HG03575 (cell line): ENCODE data around the gene TVP23A.
A peak's percentile ranks its signal among the peaks of the same experiment; 100 is the strongest.
"Not testable (repeated sequence)": the region's sequence is repeated elsewhere in the genome, so short reads cannot be mapped to it uniquely, and the experiment has no call there.

Source experiments
- ATAC-seq: cut with Tn5 transposase; IDR thresholded peaks from one replicate; pipeline ENCODE4 v1.9.1; 2021; ENCODE audit not compliant: unreplicated experiment, insufficient number of reproducible peaks, low FRiP score; ENCODE audit errors: extremely low read depth

TVP23A gene

DNA sequence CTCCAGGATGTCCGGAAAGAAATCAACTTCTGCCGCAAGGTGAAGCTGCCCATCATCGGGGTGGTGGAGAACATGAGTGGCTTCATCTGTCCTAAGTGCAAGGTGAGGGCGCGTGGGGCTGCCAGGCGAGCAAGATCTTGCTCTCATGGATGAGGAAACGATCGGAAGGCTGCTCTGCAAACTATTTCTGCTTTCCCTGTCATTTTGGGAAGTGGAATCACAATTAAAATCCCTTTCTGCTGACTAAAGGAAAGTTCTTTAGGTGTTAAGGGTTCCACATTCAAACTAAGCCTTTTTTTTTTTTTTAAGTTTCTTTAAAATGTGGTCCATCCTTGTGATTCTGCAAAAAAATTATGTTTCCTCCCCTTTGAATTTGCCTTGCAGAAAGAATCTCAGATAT lies 57.2 kb downstream of the TVP23A start:
- no peak for ATAC-seq

DNA sequence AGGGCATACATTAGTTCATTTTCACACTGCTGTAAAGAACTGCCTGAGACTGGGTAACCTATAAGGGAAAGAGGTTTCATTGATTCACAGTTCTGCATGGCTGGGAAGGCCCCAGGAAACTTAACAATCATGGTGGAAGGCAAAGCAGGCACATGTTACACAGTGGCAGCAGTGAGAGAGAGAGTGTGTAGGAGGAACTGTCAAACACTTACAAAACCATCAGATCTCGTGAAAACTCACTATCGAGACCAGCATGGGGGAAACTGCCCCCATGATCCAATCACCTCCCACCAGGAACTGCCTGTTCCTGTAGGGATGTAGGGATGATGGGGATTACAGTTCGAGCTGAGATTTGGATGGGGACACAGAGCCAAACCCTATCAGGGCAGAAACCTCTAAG lies 57.7 kb downstream of the TVP23A start:
- ATAC-seq = no peak

- no peak for ATAC-seq
Observed at GRCh38 chr16:10756574-10756973, 62.0 kb downstream of the TVP23A start.

GRCh38 chr16:10754941-10755340 lies 63.7 kb downstream of the TVP23A start:
- no peak for ATAC-seq

- ATAC-seq = no peak
Observed at GRCh38 chr16:10753670-10754069, 64.9 kb downstream of the TVP23A start.

GRCh38 chr16:10752843-10753523 lies 65.6 kb downstream of the TVP23A start:
- no peak for ATAC-seq

- ATAC-seq = no peak
Observed at GRCh38 chr16:10751291-10751697, 67.3 kb downstream of the TVP23A start.

- ATAC-seq = no peak
Observed at GRCh38 chr16:10750793-10751192, 67.8 kb downstream of the TVP23A start.

DNA sequence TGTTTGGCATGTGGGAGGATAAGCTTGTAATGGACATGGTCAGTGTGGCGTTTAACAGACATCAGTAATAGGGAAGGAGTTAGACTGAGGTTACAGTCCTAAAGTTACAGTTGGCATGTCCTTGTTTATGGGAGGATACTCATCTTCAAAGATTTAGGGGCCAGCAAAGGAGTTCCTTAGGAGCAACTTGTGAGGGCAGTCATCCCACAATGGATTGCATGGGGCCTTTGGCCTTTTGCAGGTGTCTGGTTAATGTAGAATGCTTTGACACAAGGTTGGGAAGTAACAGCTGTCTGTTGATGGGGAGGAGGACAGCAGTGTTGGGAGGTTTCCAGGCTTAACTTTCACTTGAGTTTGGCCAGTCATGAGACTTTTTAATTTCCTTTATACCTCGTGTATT lies 72.8 kb downstream of the TVP23A start:
- ATAC-seq = no peak

GRCh38 chr16:10744370-10745030 lies 74.1 kb downstream of the TVP23A start:
- ATAC-seq = no peak

DNA sequence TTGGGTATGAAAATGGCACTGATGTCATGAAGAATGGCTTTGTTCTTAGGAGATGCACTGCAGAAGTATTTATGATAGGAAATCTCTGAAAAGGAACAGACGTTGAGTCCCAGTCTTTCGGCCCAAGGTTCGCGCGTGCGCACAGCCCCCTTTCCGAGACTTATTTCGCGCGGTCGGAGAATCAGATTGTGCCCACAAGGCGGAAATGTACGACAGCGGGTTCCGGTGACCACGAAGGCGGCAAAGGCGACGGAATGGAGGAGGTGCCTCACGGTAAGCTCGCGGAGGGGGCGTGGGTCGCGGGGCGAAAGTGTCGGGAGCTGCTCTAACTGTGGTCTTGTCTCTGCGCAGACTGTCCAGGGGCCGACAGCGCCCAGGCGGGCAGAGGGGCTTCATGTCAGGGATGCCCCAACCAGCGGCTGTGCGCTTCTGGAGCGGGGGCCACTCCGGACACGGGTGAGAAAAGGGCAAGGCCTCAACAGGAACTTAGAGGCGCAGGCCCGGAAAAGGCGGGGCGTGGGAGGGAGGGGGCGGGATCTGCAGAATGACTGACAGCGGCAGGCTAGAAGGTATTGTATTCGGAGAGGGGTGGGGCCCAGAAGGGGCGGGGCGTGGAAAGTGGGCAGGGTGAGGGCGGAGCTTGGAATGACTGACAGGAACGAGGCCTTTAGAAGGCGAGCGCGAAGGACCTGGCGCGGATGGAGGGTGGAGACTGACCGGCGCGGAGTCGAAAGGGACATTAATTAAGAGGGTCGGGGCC lies 74.8 kb downstream of the TVP23A start, which contains the start of gene NUBP1:
Gene NUBP1, plus strand, starts transcription at position 233 of the 760 bp plus-strand sequence. Its CDS starts 22 bp downstream, at position 255.
- no peak for ATAC-seq

DNA sequence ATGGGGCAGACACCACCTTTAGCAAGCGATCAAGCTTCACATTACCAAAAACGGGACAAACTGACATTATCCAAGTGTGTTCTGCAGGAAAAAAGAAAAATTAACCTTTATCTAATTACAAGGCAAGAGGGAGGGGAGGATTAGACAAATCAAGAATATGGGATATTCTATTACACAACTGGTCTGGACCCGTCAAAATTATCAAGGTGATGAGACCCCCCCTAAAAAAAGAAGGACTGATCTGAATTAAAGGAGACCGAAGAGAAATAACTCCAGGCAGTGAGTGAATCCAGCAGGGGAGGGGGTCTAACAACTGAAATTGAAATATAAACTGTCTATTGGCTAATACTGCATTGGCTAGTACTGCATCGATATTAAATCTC lies 75.4 kb downstream of the TVP23A start:
- ATAC-seq = no peak

- ATAC-seq = no peak
Observed at GRCh38 chr16:10741844-10742243, 76.8 kb downstream of the TVP23A start.

- ATAC-seq = not testable (repeated sequence)
Observed at GRCh38 chr16:10741249-10741648, 77.3 kb downstream of the TVP23A start.

DNA sequence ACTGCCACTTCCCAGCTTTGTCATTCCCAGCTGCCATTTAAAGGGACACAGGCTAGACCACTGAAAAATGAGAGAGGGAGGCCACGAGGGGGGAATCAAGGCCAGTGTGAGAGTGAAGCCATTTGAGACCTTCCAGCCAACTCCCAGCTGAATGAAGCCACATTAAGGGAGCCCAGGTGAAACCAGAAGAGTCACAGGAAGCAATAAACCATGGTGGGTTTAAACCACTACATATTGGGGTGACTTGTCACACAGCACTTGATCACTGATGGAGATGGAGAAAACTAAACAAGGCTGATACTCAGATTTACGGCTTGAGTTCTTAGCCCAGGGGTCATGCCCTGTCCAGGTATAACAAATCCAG lies 77.8 kb downstream of the TVP23A start:
- no peak for ATAC-seq

DNA sequence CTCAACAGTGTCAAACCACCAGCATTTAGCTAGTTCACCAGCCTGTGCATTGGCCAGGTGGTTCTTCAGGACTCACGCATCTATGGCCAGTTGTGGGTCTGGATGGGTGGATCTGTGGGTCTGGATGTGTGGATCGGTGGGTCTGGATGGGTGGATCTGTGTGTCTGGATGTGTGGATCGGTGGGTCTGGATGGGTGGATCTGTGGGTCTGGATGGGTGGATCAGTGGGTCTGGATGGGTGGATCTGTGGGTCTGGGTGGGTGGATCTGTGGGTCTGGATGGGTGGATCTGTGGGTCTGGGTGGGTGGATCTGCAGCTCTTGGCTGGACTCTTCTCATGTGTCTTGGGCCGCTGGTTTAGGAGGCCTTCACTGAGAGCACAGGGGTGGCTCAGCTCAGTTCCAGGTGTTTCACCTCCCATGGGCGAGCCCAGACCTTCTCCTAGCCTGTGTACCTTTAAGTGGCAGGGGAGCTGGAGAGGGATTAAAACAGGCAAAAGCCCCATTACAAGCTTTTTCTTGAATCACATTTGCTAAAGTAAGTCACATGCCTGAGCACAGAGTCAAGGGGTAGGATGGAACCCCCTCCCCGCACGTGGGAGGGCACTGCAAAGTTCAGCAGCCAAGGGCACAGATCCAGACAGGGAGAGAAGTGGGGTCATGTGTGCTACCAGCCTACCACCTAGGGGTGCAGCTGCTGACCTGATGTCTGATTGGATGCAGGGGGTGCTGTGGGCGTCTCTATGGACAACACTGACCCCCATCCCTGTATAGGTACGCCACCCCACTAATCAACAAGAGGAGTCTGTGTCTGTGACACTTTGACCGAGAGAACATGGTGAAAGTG lies 78.4 kb downstream of the TVP23A start:
- no peak for ATAC-seq

GRCh38 chr16:10738231-10739077 lies 80.1 kb downstream of the TVP23A start:
- peak; percentile 44 for ATAC-seq

GRCh38 chr16:10737068-10737625 lies 81.4 kb downstream of the TVP23A start:
- no peak for ATAC-seq
